Gastroesophageal sphincter (tissue), 4 donors: ENCODE data around the gene TANGO6. TPM values are rescaled to one million over a fixed set of nuclear protein-coding genes. Genes with fewer than 3 reads are reported as not detected.

ENCODE experiments used
- ATAC-seq: fragments of 150-250 bp; one replicate; pipeline ENCODE4 v1.9.1; 2016; ENCODE audit warnings: mild to moderate bottlenecking, moderate library complexity
- H3K27ac ChIP-seq, 4 donors: fragments of 200-600 bp; sonication (generic) in 3 of 4; 1 replicate in 3 of 4; 2 replicates in 1 of 4; pipeline ENCODE4 v1.5.1; 2016 to 2019
- H3K27me3 ChIP-seq: fragments of 200-600 bp; sonication (generic); one replicate; pipeline ENCODE4 v1.5.1; 2019
- H3K36me3 ChIP-seq, 2 donors: fragments of 200-600 bp; sonication (generic); one replicate each; pipeline ENCODE4 v1.5.1; 2019; ENCODE audit warnings: control low read depth in 1 of 2
- H3K4me1 ChIP-seq, 3 donors: fragments of 200-600 bp; sonication (generic); 1 replicate in 2 of 3; 2 replicates in 1 of 3; pipeline ENCODE4 v1.5.1; 2016 to 2019; ENCODE audit warnings: control low read depth in 2 of 3
- H3K4me3 ChIP-seq, 2 donors: fragments of 200-600 bp; sonication (generic); one replicate each; pipeline ENCODE4 v1.5.1; 2019; ENCODE audit warnings: mild to moderate bottlenecking in 1 of 2, moderate library complexity in 1 of 2
- H3K9me3 ChIP-seq, 3 donors: fragments of 200-600 bp; sonication (generic); one replicate each; pipeline ENCODE4 v1.5.1; 2017 to 2019; ENCODE audit warnings: control low read depth in 2 of 3
- EP300 ChIP-seq: sonication (generic); formaldehyde crosslinking; IDR thresholded peaks from one replicate; pipeline ENCODE4 v1.6.1; 2017; ENCODE audit warnings: antibody characterized with exemption, mild to moderate bottlenecking
- POLR2A ChIP-seq, 2 donors: fragments of 450-650 bp; IDR thresholded peaks; one replicate each; pipeline ENCODE4 v1.6.1; 2017; ENCODE audit warnings: antibody characterized with exemption in 2 of 2, mild to moderate bottlenecking in 2 of 2, moderate library complexity in 1 of 2
- POLR2AphosphoS5 ChIP-seq: sonication (generic); formaldehyde crosslinking; IDR thresholded peaks from one replicate; pipeline ENCODE4 v1.6.1; 2017; ENCODE audit warnings: antibody characterized with exemption
- WGBS, 2 donors: methylation state at CpG; one replicate each; pipeline ENCODE4 v1.1.5; 2018; ENCODE audit warnings: low coverage in 1 of 2; 5-methylcytosine and 5-hydroxymethylcytosine counted together
- total RNA-seq, 4 donors: library from RNA; depleted of rRNA; stranded (reverse); fragments of >200 nt; gene quantifications; one replicate each; pipeline ENCODE4 v1.1.0, GENCODE V29; 2016
- TF ChIP-seq, protein P1 (sequence below), 4 experiments: fragments of 200-600 bp in 2 of 4; fragments of 450-650 bp in 2 of 4; sonication (generic) in 1 of 4; IDR thresholded peaks; one replicate each; pipeline ENCODE4 v1.5.1; 2017 to 2019; ENCODE audit warnings: antibody characterized with exemption in 4 of 4, mild to moderate bottlenecking in 2 of 4, moderate library complexity in 2 of 4

TANGO6 gene
- total RNA-seq, 4 donors from 2014 or later, result 19.5 to 29.7 (median 21.0) TPM

DNA sequence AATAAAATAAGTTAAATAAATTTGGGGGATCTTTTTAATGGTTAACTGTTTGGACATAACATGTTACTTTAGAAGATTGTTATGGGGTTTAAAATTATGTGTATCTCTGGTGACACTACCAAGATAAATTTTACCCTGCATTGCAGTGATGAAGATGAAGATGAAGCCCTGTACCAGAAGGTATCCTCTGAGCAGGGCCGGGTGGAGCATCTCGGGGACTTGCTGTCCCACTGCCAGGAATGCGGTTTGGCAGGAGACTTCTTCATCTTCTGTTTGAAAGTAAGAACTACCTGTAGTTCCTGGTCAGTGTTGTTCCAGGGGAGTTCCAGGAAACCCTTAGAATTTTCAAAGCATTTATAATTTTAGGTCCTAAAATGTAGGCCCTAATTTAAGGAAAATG, 64.0 kb downstream of the TANGO6 start:
- WGBS, 2 donors, result 67 to 88% methylated on average over 1 to 3 of the region's 3 CpGs
- H3K27me3 ChIP-seq, result no peaks in the 10 kb centered on the region
- H3K9me3 ChIP-seq, result no peaks in the 10 kb centered on the region
- TF ChIP-seq POLR2AphosphoS5 (no peak), POLR2A (IDR thresholded peaks at IDR 0.05) (no peak), EP300 (no peak)
- TF ChIP-seq, protein P1, sequence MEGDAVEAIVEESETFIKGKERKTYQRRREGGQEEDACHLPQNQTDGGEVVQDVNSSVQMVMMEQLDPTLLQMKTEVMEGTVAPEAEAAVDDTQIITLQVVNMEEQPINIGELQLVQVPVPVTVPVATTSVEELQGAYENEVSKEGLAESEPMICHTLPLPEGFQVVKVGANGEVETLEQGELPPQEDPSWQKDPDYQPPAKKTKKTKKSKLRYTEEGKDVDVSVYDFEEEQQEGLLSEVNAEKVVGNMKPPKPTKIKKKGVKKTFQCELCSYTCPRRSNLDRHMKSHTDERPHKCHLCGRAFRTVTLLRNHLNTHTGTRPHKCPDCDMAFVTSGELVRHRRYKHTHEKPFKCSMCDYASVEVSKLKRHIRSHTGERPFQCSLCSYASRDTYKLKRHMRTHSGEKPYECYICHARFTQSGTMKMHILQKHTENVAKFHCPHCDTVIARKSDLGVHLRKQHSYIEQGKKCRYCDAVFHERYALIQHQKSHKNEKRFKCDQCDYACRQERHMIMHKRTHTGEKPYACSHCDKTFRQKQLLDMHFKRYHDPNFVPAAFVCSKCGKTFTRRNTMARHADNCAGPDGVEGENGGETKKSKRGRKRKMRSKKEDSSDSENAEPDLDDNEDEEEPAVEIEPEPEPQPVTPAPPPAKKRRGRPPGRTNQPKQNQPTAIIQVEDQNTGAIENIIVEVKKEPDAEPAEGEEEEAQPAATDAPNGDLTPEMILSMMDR (IDR thresholded peaks at IDR 0.05), result no peak
- ATAC-seq, result no peak
- H3K27ac ChIP-seq, result no peak overlapping the region
- H3K4me3 ChIP-seq, result no peak overlapping the region
- H3K36me3 ChIP-seq, result peaks cover 0 to 42% of the 10 kb centered on the region in 2 donors
- peaks cover 0 to 4% (median 0%) of the 10 kb centered on the region in 3 donors for H3K4me1 ChIP-seq

DNA sequence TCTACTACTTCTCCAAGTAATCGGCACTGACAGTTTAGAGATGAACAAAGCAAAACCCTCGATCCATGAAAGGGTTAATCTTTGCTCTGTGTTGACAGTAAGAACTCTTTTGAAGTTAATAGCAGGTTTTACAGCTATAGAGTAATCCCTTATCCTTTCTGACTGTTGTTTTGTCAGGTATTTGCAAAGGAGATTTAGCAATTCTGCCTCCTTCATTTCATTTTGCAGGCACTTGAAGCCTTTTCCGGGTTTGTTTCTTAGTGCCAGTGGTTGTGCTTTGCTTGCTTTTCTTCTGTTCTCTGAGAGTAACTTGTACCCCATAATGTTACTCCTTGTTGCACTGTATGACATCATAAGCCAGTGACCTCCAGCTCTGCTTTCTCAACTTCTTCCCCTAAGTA, 64.5 kb downstream of the TANGO6 start:
- Histone ChIP-seq H3K27me3 (no peaks in the 10 kb centered on the region), H3K27ac (no peak overlapping the region), H3K4me3 (no peak overlapping the region), H3K9me3 (no peaks in the 10 kb centered on the region), H3K36me3 (peaks cover 0 to 42% of the 10 kb centered on the region in 2 donors), H3K4me1 (no peaks in the 10 kb centered on the region)
- 50 to 73% methylated on average over 3 of the region's 3 CpGs for WGBS, 2 donors
- no peak for TF ChIP-seq POLR2A (IDR thresholded peaks at IDR 0.05)
- TF ChIP-seq, protein P1 (IDR thresholded peaks at IDR 0.05), result no peak
- no peak for TF ChIP-seq POLR2AphosphoS5
- no peak for TF ChIP-seq EP300
- no peak for ATAC-seq

- ATAC-seq, result no peak
- TF ChIP-seq POLR2AphosphoS5 (no peak), POLR2A (IDR thresholded peaks at IDR 0.05) (no peak), EP300 (no peak)
- TF ChIP-seq, protein P1 (IDR thresholded peaks at IDR 0.05), result no peak
Observed at GRCh38 chr16:68909099-68909733, 65.9 kb downstream of the TANGO6 start.

GRCh38 chr16:68910051-68910450, 66.7 kb downstream of the TANGO6 start:
- H3K36me3 ChIP-seq, result peaks cover 0 to 47% of the 10 kb centered on the region in 2 donors
- H3K27ac ChIP-seq, result no peak overlapping the region
- H3K4me1 ChIP-seq, result no peaks in the 10 kb centered on the region
- H3K9me3 ChIP-seq, result no peaks in the 10 kb centered on the region
- no peak for ATAC-seq
- WGBS, 2 donors, result 30 to 47% methylated on average over 5 of the region's 5 CpGs
- no peak overlapping the region for H3K4me3 ChIP-seq
- no peaks in the 10 kb centered on the region for H3K27me3 ChIP-seq
- no peak for TF ChIP-seq POLR2A (IDR thresholded peaks at IDR 0.05)
- no peak for TF ChIP-seq EP300
- TF ChIP-seq, protein P1 (IDR thresholded peaks at IDR 0.05), result no peak
- TF ChIP-seq POLR2AphosphoS5, result no peak

More at GRCh38 chr16:68909099-68909733, 65.9 kb downstream of the TANGO6 start:
- no peaks in the 10 kb centered on the region for H3K27me3 ChIP-seq
- no peak overlapping the region for H3K27ac ChIP-seq
- peaks cover 0 to 44% of the 10 kb centered on the region in 2 donors for H3K36me3 ChIP-seq
- no peaks in the 10 kb centered on the region for H3K9me3 ChIP-seq
- 59 to 64% methylated on average over 7 to 8 of the region's 8 CpGs for WGBS, 2 donors
- H3K4me3 ChIP-seq, result no peak overlapping the region
- no peaks in the 10 kb centered on the region for H3K4me1 ChIP-seq

DNA sequence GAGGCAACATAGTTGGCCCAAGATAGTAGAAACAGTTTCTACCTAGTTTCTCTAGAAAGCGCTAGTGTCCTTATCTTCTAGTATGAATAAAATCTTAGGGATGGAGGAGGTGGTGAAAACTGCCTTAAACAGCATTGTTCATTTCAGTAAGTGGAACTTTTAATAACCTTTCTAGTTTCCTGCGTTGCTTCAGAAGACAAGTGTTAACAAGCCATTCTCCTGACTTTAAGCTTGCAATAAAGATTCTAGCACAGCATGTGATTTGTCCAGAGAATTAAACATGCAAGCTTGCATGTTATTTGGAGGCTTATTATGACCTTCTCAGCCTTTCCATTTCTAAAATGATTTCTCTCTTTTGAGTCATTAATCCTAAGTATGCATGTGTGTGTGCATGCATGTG, 72.3 kb downstream of the TANGO6 start:
- TF ChIP-seq POLR2A (IDR thresholded peaks at IDR 0.05) (no peak), EP300 (no peak), POLR2AphosphoS5 (no peak)
- TF ChIP-seq, protein P1 (IDR thresholded peaks at IDR 0.05), result no peak
- H3K27ac ChIP-seq, result no peak overlapping the region
- no peak overlapping the region for H3K4me3 ChIP-seq
- no peaks in the 10 kb centered on the region for H3K27me3 ChIP-seq
- ATAC-seq, result no peak
- no peaks in the 10 kb centered on the region for H3K4me1 ChIP-seq
- H3K9me3 ChIP-seq, result no peaks in the 10 kb centered on the region
- peaks cover 0 to 64% of the 10 kb centered on the region in 2 donors for H3K36me3 ChIP-seq
- 72 to 89% methylated on average over 2 of the region's 2 CpGs for WGBS, 2 donors
